Measurements from ENCODE around the gene UIMC1. TPM values are rescaled to one million over a fixed set of nuclear protein-coding genes. Genes with fewer than 3 reads are reported as not detected.
"Not testable (repeated sequence)": the region's sequence is repeated elsewhere in the genome, so short reads cannot be mapped to it uniquely, and the experiment has no call there.

Gene UIMC1
- 10 to 100 TPM; 10.4 to 24.3 (median 20.2) TPM for total RNA-seq

- H3K27ac ChIP-seq: peak within 1 kb of the TSS; percentile 89 to 95 (median 92)
- no peaks in the 10 kb centered on the region for H3K27me3 ChIP-seq
- no peaks in the 10 kb centered on the region for H3K36me3 ChIP-seq
- peaks cover 21 to 24% of the 10 kb centered on the region in 2 donors for H3K4me1 ChIP-seq
- H3K4me3 ChIP-seq: peak within 1 kb of the TSS; percentile 68 to 84 (median 80)
- H3K9me3 ChIP-seq: no peaks in the 10 kb centered on the region
- intact Hi-C loops (cut with DNase I; ENCODE audit: low total_unique reads) (loop anchor here (1.0 to 10.0 kb wide), 3 partner anchors 16 to 468 kb away; partner anchors contain the start of genes NSD1 and ZNF346), in situ Hi-C loops (cut with MboI; ENCODE audit: low sequenced_read_pairs in 4 of 4) (loop anchor here in 2 of 4 donors (10.0 to 25.0 kb wide), 2 partner anchors 469 to 472 kb away; partner anchors contain the start of genes RNF44 (in 2 of the 2) and CDHR2 (in 1 of the 2))
- ATAC-seq (peak; percentile 90), DNase-seq (peak; percentile 80 to 85)
- TF ChIP-seq, protein P1, sequence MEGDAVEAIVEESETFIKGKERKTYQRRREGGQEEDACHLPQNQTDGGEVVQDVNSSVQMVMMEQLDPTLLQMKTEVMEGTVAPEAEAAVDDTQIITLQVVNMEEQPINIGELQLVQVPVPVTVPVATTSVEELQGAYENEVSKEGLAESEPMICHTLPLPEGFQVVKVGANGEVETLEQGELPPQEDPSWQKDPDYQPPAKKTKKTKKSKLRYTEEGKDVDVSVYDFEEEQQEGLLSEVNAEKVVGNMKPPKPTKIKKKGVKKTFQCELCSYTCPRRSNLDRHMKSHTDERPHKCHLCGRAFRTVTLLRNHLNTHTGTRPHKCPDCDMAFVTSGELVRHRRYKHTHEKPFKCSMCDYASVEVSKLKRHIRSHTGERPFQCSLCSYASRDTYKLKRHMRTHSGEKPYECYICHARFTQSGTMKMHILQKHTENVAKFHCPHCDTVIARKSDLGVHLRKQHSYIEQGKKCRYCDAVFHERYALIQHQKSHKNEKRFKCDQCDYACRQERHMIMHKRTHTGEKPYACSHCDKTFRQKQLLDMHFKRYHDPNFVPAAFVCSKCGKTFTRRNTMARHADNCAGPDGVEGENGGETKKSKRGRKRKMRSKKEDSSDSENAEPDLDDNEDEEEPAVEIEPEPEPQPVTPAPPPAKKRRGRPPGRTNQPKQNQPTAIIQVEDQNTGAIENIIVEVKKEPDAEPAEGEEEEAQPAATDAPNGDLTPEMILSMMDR (IDR thresholded peaks at IDR 0.05 in 4 of 5, conservative IDR thresholded peaks at IDR 0.05 in 1 of 5): peak in 1 of 5 experiments; percentile 9
- peak; percentile 37 to 64 for TF ChIP-seq POLR2A (IDR thresholded peaks at IDR 0.05)
Measured at GRCh38 chr5:177006265-177006972, at the start of gene UIMC1. Gene UIMC1, minus strand, starts transcription at chr5:177006779. Its CDS starts 24,164 bp downstream, at chr5:176982615.

DNA sequence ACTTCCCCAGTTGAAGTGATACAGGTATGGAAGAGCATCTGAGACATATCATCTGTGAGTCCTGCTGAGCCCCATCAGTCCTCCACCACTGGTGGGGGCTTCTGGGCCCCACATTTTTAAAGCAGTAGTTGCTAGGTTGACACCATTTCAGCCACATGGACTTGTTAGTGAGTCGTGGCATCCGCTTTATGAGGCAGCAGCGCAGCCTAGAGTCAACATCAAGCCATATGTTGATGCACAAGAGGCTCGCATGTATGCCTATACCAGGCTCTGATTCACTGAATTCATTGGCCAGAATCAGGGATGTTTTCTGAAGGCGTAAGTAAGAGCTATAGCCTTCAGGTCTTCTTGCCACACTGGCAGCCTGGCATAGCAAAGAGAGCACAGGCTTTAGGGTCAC lies 42.7 kb upstream of the UIMC1 start:
- Histone ChIP-seq H3K27ac (no peak overlapping the region), H3K27me3 (no peaks in the 10 kb centered on the region), H3K36me3 (peaks cover 0 to 67% of the 10 kb centered on the region in 2 donors), H3K4me3 (no peak overlapping the region), H3K9me3 (no peaks in the 10 kb centered on the region), H3K4me1 (no peaks in the 10 kb centered on the region)
- ATAC-seq (no peak), DNase-seq (no peak)
- intact Hi-C loops (cut with DNase I; ENCODE audit: low total_unique reads) (no loop called here), in situ Hi-C loops (cut with MboI; ENCODE audit: low sequenced_read_pairs in 4 of 4) (no loop called here)
- TF ChIP-seq, protein P1 (IDR thresholded peaks at IDR 0.05 in 4 of 5, conservative IDR thresholded peaks at IDR 0.05 in 1 of 5): no peak
- TF ChIP-seq POLR2A (IDR thresholded peaks at IDR 0.05): no peak

- H3K4me1 ChIP-seq; H3K9me3 ChIP-seq; intact Hi-C loops (cut with DNase I; ENCODE audit: low total_unique reads); H3K4me3 ChIP-seq; in situ Hi-C loops (cut with MboI; ENCODE audit: low sequenced_read_pairs in 4 of 4); H3K27ac ChIP-seq; DNase-seq; ATAC-seq; H3K27me3 ChIP-seq: not testable (repeated sequence)
- peaks cover 0 to 74% of the 10 kb centered on the region in 2 donors for H3K36me3 ChIP-seq
Measured at GRCh38 chr5:177048531-177048930, 42.0 kb upstream of the UIMC1 start.

- in situ Hi-C loops (cut with MboI; ENCODE audit: low sequenced_read_pairs in 4 of 4): no loop called here
- Histone ChIP-seq H3K36me3 (peaks cover 0 to 80% of the 10 kb centered on the region in 2 donors), H3K9me3 (no peaks in the 10 kb centered on the region), H3K27ac (no peak overlapping the region), H3K4me1 (no peaks in the 10 kb centered on the region), H3K4me3 (no peak overlapping the region), H3K27me3 (no peaks in the 10 kb centered on the region)
- ATAC-seq: no peak
- no peak for TF ChIP-seq POLR2A (IDR thresholded peaks at IDR 0.05)
- TF ChIP-seq, protein P1 (IDR thresholded peaks at IDR 0.05 in 4 of 5, conservative IDR thresholded peaks at IDR 0.05 in 1 of 5): no peak
- DNase-seq: no peak
- intact Hi-C loops (cut with DNase I; ENCODE audit: low total_unique reads): no loop called here
Measured at GRCh38 chr5:177045631-177046030, 39.1 kb upstream of the UIMC1 start.

- TF ChIP-seq, protein P1 (IDR thresholded peaks at IDR 0.05 in 4 of 5, conservative IDR thresholded peaks at IDR 0.05 in 1 of 5): no peak
- no peak for TF ChIP-seq POLR2A (IDR thresholded peaks at IDR 0.05)
- H3K27me3 ChIP-seq: no peaks in the 10 kb centered on the region
- H3K36me3 ChIP-seq: peaks cover 0 to 70% of the 10 kb centered on the region in 2 donors
- DNase-seq (no peak), ATAC-seq (no peak)
- in situ Hi-C loops (cut with MboI; ENCODE audit: low sequenced_read_pairs in 4 of 4) (no loop called here), intact Hi-C loops (cut with DNase I; ENCODE audit: low total_unique reads) (no loop called here)
- H3K4me1 ChIP-seq: no peaks in the 10 kb centered on the region
- no peaks in the 10 kb centered on the region for H3K9me3 ChIP-seq
- no peak overlapping the region for H3K4me3 ChIP-seq
- no peak overlapping the region for H3K27ac ChIP-seq
Measured at GRCh38 chr5:177044641-177045040, 38.1 kb upstream of the UIMC1 start.

Measured in gastrocnemius medialis (tissue), 4 donors.